Spleen (tissue), 7 donors: ENCODE results near the gene SENP7.

Experiments used
- CTCF ChIP-seq, 11 experiments: fragments of 200-600 bp in 7 of 11; fragments of 450-650 bp in 4 of 11; sonication (generic) in 4 of 11; IDR thresholded peaks in 8 of 11; conservative IDR thresholded peaks in 3 of 11; 1 replicate in 7 of 11; 2 replicates in 4 of 11; pipeline versions ENCODE4 v1.4.0 to v1.8.0; 2016 to 2021; ENCODE audit warnings: antibody characterized with exemption in 11 of 11, inconsistent platforms in 4 of 11, mild to moderate bottlenecking in 1 of 11
- POLR2A ChIP-seq, 3 donors: fragments of 450-650 bp; IDR thresholded peaks; one replicate each; pipeline ENCODE4 v1.5.1; 2017; ENCODE audit warnings: antibody characterized with exemption in 3 of 3, mild to moderate bottlenecking in 1 of 3
- POLR2AphosphoS5 ChIP-seq, 3 donors: sonication (generic); formaldehyde crosslinking; IDR thresholded peaks; one replicate each; pipeline ENCODE4 v1.5.1; 2017; ENCODE audit warnings: antibody characterized with exemption in 3 of 3
- donor health status: DM: no; HTN: no; CAD: no; lungs with moderate emphysema.
- donor health status: DM: no; HTN: no; CAD: no.
- donor health status: DM: no; HTN: no; CAD: no.

GRCh38 chr3:101542957-101543356 is 29.9 kb upstream of the SENP7 start:
- no peak for TF ChIP-seq CTCF (IDR thresholded peaks at IDR 0.05 in 8 of 11, conservative IDR thresholded peaks at IDR 0.05 in 3 of 11)
- no peak for TF ChIP-seq POLR2A (IDR thresholded peaks at IDR 0.05)
- TF ChIP-seq POLR2AphosphoS5 (IDR thresholded peaks at IDR 0.05): no peak
